GM10266 (cell line): ENCODE results near the gene ZBTB49.

ENCODE experiments used
- DNase-seq: peaks from one replicate; pipeline ENCODE4 v3.0.0; 2012; ENCODE audit errors: extremely low spot score
- TF ChIP-seq, protein P1 (sequence below): IDR thresholded peaks from 2 replicates; pipeline ENCODE4 v1.5.1; 2012; ENCODE audit warnings: mild to moderate bottlenecking, low read depth; ENCODE audit not compliant: control insufficient read depth, insufficient read depth; ENCODE audit errors: missing control alignments

The ZBTB49 gene

DNA sequence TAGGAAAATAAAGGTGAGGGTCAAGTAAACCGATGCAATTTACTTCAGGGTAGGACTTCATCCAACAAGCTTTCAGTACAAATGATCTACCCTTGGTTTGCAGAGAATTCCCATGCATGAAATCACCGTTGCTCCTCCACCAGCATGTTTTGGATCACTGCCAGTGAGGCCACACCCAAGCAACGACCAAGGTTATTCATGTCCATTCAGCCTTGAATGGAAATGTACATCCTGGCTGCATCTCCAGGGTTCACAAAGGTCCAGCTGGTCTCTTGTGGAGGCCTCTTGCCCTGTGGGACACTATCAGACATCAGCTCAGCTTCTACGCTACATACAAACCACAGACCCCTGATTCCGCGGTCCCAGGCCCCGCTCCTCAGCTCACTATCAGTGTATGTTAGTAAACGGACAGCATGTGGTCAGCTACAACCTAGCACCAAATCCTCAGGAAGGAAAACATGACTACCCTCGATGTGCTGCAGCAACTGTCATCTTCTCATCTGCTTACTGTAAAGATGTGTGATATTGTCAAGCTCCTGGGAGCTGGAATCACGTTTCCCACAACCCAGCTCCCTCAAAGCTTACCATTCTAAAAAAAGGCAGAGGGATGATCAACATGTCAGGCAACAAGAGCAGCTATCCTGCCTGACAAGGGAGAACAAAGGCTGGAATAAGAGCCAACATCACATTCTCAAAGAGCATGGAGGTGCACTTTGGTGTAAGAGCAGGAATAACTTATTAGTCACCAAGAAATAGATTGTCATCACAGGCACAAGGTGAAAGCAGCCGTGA is 5.0 kb upstream of the ZBTB49 start:
- TF ChIP-seq, protein P1, sequence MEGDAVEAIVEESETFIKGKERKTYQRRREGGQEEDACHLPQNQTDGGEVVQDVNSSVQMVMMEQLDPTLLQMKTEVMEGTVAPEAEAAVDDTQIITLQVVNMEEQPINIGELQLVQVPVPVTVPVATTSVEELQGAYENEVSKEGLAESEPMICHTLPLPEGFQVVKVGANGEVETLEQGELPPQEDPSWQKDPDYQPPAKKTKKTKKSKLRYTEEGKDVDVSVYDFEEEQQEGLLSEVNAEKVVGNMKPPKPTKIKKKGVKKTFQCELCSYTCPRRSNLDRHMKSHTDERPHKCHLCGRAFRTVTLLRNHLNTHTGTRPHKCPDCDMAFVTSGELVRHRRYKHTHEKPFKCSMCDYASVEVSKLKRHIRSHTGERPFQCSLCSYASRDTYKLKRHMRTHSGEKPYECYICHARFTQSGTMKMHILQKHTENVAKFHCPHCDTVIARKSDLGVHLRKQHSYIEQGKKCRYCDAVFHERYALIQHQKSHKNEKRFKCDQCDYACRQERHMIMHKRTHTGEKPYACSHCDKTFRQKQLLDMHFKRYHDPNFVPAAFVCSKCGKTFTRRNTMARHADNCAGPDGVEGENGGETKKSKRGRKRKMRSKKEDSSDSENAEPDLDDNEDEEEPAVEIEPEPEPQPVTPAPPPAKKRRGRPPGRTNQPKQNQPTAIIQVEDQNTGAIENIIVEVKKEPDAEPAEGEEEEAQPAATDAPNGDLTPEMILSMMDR = no peak
- no peak for DNase-seq

DNA sequence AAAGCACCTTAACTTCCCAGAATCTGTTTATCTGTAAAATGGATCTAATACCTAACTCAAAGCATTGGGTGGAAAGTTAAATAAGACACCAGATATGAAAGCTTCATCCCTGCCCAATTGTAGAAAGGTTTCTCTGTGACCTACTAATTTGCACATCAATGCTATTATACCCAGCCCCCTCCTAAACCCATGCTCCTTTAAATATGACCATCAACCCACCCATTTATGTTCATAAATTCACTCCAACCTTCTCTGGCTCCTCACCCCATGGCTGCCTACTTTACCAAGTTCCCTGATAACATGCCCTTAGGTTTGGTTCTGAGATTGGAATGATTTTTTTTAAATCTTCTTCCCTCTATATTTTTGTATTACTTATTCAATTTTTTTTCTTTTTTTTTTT is 2.0 kb upstream of the ZBTB49 start:
- DNase-seq = no peak
- TF ChIP-seq, protein P1 = no peak

DNA sequence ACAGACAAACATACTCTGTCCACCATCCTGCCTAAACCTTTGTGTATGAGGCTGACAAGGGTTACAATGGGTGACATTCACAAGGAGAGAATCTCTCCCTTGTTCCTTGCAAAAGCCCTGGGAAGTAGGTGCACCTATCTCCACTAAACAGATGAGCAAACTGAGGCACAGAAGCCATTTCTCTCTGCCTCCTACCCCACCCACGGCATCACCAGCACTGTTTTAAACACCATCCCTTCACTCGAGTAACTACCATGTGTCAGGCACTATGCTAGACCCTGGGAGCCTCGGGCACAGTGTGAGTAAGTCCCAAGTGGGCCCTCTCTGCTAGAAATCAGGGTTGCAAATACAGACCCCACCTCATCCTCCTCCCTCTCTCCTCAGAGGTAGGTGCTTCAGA is 996 bp upstream of the ZBTB49 start:
- DNase-seq = no peak
- TF ChIP-seq, protein P1 = no peak

DNA sequence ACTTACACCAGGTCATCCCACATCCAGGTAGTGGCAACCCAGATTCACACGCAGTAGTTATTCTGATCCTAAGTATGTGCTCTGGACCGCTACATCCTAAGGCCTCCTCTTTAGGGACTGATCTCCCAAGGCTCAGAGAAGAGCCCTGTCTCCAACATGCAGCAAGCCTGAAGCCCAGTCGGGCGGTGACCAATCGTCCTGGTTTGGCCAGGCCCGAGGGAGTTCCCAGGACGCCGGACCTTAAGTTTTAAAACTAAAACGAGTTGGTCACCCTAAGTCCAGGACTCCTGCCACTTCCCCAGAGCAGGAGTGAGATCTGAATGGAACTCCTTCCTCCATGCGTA is 482 bp upstream of the ZBTB49 start:
- DNase-seq = peak; percentile 18
- TF ChIP-seq, protein P1 = no peak

DNA sequence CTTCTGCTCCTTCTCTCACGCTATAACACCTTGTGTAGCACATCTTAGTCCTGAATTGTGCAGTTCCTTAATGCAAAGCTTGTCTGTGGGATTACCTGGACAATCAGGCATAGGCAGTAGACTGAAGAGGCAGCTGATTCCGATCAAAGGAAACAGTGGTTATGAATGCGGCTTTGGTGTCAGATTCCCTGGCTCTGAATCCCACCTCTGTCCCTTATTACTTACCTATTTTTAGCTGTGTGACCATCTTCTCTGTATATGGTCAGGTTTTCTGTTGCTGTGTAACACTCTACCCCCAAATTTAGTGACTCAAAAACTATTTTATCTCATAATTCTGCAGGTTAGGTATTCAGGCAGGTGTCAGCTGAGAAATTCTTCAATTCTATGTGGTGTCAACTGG is 3.2 kb downstream of the ZBTB49 start:
- TF ChIP-seq, protein P1 = no peak

DNA sequence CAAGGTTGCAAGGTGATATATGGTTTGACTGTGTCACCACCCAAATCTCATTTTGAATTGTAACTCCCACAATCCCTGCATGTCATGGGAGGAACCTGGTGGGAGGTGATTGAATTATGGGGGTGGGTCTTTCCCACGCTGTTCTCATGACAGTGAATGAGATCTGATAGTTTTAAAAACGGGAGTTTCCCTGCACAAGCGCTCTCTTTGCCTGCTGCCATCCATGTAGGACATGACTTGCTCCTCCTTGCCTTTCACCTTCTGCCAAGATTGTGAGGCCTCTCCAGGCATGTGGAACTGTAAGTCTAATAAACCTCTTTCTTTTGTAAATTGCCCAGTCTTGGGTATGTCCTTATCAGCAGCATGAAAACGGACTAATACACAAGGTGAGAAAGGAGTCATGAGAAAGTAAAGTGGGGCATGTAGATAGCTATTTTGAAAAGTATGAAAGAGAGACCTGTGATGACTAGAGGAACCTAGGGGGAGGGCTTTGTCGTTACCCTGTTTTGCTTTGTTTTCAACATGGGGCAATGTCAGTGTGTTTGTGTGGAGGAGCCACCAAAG is 6.3 kb downstream of the ZBTB49 start:
- DNase-seq = no peak
- TF ChIP-seq, protein P1 = no peak

More for the DNA sequence above, 3.2 kb downstream of the ZBTB49 start:
- no peak for DNase-seq

DNA sequence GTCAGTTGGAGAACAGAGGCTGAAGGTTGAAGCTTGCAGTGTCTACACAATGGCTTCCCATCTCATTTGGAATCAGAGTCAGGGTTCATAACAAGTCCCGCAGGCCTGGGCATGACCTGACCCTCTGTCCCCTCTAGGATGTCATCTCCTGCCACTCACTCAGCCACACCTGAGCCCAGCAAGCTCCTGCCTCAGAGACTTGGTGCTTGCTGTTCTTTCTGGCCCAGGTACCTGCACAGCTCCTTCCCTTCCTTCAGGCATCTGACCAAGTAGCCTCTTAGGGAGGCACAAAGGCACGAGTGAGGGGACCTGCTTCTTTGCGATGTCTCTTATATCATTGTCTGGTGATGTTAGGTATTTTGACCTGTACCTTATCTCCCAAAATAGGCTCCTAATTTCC is 9.0 kb downstream of the ZBTB49 start:
- TF ChIP-seq, protein P1 = no peak
- DNase-seq = no peak
